DMS114 treated with DMSO at 0.1 percent for 48 hours (cell line): ENCODE measurements around the gene PHACTR3.

Experiments used
- DNase-seq: peaks from one replicate; lab custom pipeline; 2025; ENCODE audit not compliant: unreplicated experiment; lab: John Stamatoyannopoulos, UW

The PHACTR3 gene

DNA sequence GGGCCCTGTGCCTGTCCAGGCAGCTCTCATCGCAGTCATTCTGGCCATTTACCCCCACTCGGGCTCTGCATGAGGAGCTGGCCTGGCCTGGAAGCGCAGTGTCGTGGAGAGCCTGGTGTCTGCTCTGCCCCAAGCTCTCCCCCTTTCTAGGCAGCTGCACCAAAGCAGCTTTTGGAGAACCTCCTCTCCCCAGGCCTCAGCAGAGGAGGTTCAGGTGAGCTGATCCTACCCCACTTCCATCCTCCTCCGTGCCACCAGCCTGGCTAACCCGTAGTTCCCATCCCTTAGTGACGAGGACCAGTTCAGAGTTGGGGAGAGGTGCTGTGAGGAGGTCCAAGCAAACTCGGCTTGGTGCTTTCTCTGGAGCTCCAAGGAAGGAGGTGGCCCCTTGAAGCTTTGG lies 30.5 kb upstream of the PHACTR3 start:
- DNase-seq, result no peak

DNA sequence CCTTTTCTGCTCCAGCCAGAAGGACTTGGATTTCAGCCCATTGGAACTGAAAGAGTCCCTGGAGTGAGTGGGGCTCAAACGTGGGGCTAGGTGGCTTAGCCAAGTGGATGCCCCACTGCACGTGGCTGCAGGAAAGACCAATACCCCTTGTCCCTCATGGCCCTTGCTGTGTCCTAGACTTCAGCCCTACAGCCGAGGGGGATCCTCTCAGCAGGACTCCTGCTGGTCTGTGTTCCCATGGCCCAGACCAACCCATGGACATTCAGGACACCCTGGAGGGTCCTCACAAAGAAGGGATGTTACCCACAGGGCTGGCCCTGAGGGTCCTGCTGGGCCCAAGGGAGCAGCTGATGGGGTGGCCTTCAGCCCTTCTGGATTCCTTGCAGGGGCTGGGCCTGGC lies 30.0 kb upstream of the PHACTR3 start:
- DNase-seq, result no peak

GRCh38 chr20:59575216-59575615 lies 29.1 kb upstream of the PHACTR3 start:
- DNase-seq, result no peak

- no peak for DNase-seq
Observed at GRCh38 chr20:59575653-59576052, 28.7 kb upstream of the PHACTR3 start.

DNA sequence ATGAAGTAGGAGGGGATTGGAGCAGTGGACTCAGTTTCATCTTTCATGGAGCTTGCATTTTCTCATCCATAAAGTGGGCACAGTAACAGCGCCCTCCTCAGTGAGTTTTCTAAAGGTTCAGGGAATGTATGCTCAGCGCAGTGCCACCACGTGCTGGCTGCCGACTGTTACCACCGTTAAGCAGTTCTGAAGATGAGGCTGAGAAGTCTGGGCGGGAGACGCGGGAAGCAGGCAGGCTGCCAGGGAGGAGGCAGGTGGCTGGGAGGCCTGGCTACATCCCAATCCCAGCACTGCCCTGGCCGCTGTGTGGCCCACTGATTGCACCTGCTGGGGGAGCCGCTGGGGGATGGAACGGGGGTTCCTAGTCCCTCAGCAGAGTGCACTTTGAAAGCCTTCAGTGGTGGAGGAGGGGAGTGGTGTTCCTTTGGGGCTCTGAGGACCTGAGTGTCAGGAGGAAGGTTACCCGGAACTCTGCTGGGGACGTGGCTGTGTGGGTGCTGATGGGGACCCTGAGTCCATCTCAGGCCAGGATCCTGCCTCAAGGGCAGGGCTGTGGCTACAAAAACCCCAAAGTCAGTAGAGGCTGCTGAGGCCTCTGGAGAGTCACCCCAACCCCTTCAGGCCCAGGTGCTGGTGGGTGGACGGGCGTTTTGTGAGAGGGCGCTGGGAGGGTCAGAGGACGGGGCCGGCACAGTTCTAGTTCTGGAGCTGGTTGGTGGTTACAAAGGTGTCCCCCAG lies 28.0 kb upstream of the PHACTR3 start:
- no peak for DNase-seq

DNA sequence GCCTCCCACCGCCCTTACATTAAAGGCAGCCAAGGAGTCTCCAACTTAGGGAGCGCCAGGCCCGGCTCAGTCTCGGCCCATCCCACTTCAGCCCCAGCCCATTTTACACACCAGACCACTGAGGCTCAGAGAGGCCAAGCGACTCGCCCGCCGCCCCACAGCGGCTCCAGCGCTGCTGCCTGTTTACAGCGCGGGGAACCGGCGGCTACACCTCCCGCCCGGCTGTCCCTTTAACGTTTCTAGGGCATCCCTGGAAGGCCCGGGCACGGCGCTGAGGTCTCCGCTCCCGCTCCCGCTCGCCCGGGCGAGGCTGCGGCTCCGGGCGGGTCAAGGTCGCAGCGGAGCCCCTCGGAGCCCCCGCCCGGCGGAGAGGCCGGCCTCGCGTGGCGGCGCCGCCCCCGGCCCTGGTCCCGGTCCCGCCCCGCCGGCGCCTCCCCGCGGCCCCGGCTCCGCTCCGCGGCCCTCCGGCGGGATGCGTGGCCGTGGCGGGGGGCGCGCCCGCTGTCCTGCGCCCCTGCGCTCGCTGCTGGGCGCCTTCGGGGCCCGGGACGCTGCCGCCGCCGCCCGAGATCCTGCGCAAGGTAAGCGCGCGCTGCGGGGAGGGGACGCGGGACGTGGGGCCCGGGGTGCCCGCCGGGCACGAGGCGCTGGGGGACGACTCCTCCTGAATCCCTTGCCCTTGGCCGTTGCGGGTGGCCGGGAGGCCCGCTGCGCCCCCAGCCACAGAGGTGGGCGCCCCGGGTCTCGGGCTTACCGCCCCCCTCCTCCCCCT lies 27.1 kb upstream of the PHACTR3 start:
- no peak for DNase-seq

- no peak for DNase-seq
Observed at GRCh38 chr20:59577809-59578435, 26.4 kb upstream of the PHACTR3 start.

- DNase-seq, result no peak
Observed at GRCh38 chr20:59578436-59579403, 25.6 kb upstream of the PHACTR3 start.

GRCh38 chr20:59579404-59580145 lies 24.8 kb upstream of the PHACTR3 start:
- no peak for DNase-seq

DNA sequence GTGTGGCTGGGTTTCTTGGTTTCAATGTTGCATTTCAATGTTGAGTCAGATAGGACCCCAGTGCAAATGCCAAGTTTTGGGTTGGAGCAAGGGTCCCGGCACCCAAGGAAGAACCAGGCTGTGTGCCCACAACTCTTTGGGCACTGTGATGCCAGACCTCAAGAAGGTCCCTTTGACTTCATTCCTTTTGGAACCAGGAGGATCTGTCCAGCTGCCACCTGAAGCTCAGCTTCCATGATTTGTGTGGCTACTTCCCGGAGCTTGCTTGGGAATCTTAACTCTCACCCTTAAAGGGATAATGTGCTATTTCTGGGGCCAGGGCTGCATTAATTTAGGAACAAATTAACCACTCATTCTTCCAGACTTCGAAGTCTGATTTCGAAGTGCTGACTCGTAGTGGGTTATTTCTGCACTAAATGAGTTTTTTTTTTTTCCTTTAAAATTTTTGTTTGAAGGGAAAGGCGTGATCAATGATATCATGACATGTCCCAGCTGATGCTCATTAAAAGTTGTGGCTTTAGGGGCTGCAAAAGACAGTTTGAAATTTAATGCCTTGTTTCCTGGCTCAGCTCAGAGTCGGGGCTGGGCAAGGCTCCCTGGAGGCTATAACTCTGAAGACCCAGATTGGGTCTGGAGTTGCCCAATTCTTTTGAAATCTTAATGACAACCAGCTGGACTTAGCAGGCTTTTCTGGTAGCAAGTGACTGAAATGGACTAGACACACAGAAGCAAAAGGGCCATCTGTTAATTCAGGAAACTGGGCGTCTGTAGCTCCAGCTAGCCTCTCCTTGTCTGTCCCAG lies 24.0 kb upstream of the PHACTR3 start:
- DNase-seq, result no peak

- DNase-seq, result no peak
Observed at GRCh38 chr20:59580991-59581401, 23.3 kb upstream of the PHACTR3 start.

GRCh38 chr20:59581993-59582679 lies 22.2 kb upstream of the PHACTR3 start:
- no peak for DNase-seq

- DNase-seq, result no peak
Observed at GRCh38 chr20:59583428-59584277, 20.7 kb upstream of the PHACTR3 start.

DNA sequence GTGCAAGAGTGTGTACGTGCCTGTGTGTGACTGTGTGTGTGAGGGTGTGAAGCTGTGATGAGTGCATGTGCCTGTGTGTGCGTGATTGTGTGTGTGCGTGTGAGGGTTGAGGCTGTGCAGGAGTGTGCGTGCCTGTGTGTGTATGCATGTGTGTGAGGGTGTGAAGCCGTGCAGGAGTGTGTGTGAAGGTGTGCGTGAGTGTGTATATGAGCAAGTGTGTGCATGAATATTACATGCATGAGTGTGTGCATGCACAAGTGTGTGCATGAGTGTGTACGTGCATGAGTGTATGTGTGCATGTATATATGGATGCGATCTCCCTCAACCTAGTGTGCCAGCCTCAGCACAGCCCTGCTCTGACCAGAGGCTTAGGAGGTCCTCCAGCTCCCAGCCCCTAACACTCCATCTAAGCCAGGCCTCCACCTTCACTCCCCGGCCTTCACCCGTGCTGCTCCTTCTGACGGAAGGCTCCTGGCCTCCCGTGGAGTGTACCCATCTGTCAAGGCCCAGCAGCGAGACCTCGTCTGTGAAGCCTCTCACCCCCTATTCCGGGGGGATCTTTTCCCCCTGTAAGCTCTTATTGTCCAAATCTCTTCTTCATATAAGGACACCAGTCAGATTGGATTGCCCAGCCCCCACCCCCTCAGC lies 19.9 kb upstream of the PHACTR3 start:
- DNase-seq, result no peak

DNA sequence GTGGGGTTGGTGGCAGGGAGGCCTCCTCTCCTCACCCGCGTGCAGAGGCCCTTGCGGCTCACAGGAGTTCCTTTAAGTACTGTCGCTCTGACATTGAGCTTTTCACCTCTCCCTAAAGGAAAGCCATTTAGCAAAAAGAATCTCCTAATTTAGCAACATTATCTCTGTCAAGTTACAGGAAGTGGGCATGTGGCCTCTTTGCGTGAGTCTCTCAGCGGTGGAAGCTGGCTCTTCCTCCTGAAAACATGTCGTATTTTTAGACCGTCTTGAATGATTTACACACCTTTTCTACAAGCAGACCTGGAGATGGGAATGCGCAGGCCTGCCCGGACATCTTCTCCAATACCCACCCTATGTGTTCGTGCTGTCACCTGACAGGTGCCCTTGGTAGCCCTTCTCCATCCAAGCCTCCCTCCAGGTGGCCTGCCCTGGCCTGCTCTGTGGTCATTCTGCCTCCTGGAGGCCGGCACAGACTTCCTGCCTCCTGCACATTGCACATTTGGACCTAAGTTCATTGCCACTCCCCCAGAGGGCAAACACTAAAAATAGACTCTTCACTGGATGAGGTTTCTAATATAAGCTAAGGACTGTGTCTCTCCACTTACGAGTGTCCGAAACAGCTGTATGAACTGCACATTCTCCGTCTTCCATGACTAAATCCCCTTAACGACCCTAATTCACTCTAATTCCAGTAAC lies 18.5 kb upstream of the PHACTR3 start:
- no peak for DNase-seq

DNA sequence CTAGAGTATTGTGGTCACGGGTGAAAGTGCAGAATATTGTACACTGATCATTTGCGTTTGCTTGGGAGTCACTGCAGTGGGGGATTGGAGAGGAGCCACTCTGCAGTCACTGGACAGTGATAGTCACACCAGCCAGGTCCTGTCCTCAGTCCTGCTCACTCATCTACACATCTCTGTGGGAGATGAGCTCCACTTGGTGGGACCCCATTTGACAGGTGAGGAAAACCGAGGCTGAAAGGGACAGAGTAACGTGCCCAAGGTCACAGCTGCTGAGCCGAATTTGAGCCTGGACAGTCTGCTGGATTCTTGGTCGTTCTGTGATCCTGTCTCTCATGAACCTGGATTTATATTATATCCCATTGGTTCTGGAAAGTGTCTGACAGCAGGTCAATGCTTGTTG lies 17.7 kb upstream of the PHACTR3 start:
- DNase-seq, result no peak

- no peak for DNase-seq
Observed at GRCh38 chr20:59587570-59587969, 16.8 kb upstream of the PHACTR3 start.
